H1 (cell line): Measurements from ENCODE around the gene FBXO28. TPM values are rescaled to one million over a fixed set of nuclear protein-coding genes. Genes with fewer than 3 reads are reported as not detected.

Experiments
- CTCF ChIA-PET: fragments of 300-600 bp; sonication (Branson Sonifier 250); formaldehyde crosslinking; loops from one replicate; lab custom pipeline; 2021; ENCODE audit not compliant: partially characterized antibody; lab: Charles Lee
- POLR2A ChIA-PET: fragments of 300-600 bp; sonication (Branson Sonifier 250); formaldehyde crosslinking; loops from one replicate; lab custom pipeline; 2021; ENCODE audit warnings: inconsistent platforms; ENCODE audit not compliant: partially characterized antibody; lab: Charles Lee
- DNase-seq, 2 experiments: peaks; one replicate each; pipeline versions ENCODE4 v3.0.0 to v3.0.0-alpha.2; 2010 to 2022; ENCODE audit warnings: low spot score in 2 of 2, low read depth in 1 of 2, mixed read lengths in 1 of 2
- FAIRE-seq: peaks from 2 replicates; lab custom pipeline; 2011; peaks lifted over from hg19 to GRCh38; lab: Jason Lieb, UNC
- H2AFZ ChIP-seq: 2 replicates; pipeline ENCODE4 v1.8.1; 2012; ENCODE audit warnings: low read length, inconsistent platforms
- H2AK5ac ChIP-seq: 2 replicates; pipeline ENCODE4 v1.6.1; 2013; ENCODE audit warnings: low read depth, low read length
- H2BK120ac ChIP-seq: replicated peaks from 2 replicates; pipeline ENCODE3; 2013; ENCODE audit warnings: low read depth, low read length, inconsistent platforms
- H2BK12ac ChIP-seq: 2 replicates; pipeline ENCODE4 v1.6.1; 2013; ENCODE audit warnings: low read depth, low read length
- H2BK15ac ChIP-seq: 2 replicates; pipeline ENCODE4 v1.6.1; 2013; ENCODE audit warnings: low read length
- H2BK20ac ChIP-seq: 2 replicates; pipeline ENCODE4 v1.6.1; 2013; ENCODE audit warnings: low read length
- H2BK5ac ChIP-seq: 2 replicates; pipeline ENCODE4 v1.6.1; 2013; ENCODE audit warnings: low read depth, low read length
- H3K14ac ChIP-seq: 2 replicates; pipeline ENCODE4 v1.6.1; 2013; ENCODE audit warnings: inconsistent platforms; ENCODE audit not compliant: insufficient read length
- H3K18ac ChIP-seq: 2 replicates; pipeline ENCODE4 v1.6.1; 2013; ENCODE audit warnings: low read length; ENCODE audit errors: extremely low read depth
- H3K23ac ChIP-seq: 2 replicates; pipeline ENCODE4 v1.6.1; 2013; ENCODE audit warnings: inconsistent platforms; ENCODE audit not compliant: insufficient read length
- H3K23me2 ChIP-seq: 2 replicates; pipeline ENCODE4 v1.6.1; 2013; ENCODE audit warnings: low read depth, low read length
- H3K27ac ChIP-seq: 2 replicates; pipeline ENCODE4 v1.6.1; 2011; ENCODE audit warnings: low read depth, low read length, inconsistent platforms
- H3K27me3 ChIP-seq, 4 experiments: replicated peaks in 1 of 4; 1 replicate in 1 of 4; 2 replicates in 3 of 4; pipeline versions ENCODE4 v1.6.1 to v1.8.1; 2011 to 2013; ENCODE audit warnings: low read length in 3 of 4, mild to moderate bottlenecking in 3 of 4, inconsistent platforms in 2 of 4, mixed read lengths in 2 of 4, moderate library complexity in 1 of 4; ENCODE audit not compliant: control insufficient read depth in 3 of 4, insufficient read depth in 3 of 4; ENCODE audit errors: extremely low read depth in 1 of 4
- H3K36me3 ChIP-seq, 4 experiments: 2 replicates each; pipeline versions ENCODE4 v1.6.1 to v1.8.1; 2011 to 2013; ENCODE audit warnings: mild to moderate bottlenecking in 4 of 4, low read length in 3 of 4, moderate library complexity in 2 of 4, control low read depth in 1 of 4, inconsistent platforms in 1 of 4; ENCODE audit not compliant: insufficient read depth in 4 of 4, control insufficient read depth in 2 of 4
- H3K4ac ChIP-seq: replicated peaks from 2 replicates; pipeline ENCODE3; 2013; ENCODE audit warnings: low read length, low read depth, mixed read lengths, inconsistent platforms; ENCODE audit not compliant: insufficient read length
- H3K4me1 ChIP-seq, 4 experiments: replicated peaks in 1 of 4; 1 replicate in 1 of 4; 2 replicates in 3 of 4; pipeline versions ENCODE4 v1.6.1 to v1.8.1; 2011 to 2013; ENCODE audit warnings: low read length in 3 of 4, inconsistent platforms in 2 of 4, mixed read lengths in 1 of 4; ENCODE audit not compliant: insufficient read depth in 4 of 4, control insufficient read depth in 3 of 4
- H3K4me2 ChIP-seq, 2 experiments: 2 replicates each; pipeline versions ENCODE4 v1.6.1 to v1.8.1; 2011 to 2013; ENCODE audit warnings: low read depth in 2 of 2, low read length in 2 of 2, control low read depth in 1 of 2, inconsistent platforms in 1 of 2, mild to moderate bottlenecking in 1 of 2; ENCODE audit not compliant: insufficient read depth in 1 of 2
- H3K4me3 ChIP-seq, 4 experiments: fragments of 200-600, 300-600 bp in 1 of 4; sonication (generic), shearing (Covaris generic), sonication (Bioruptor Twin) in 1 of 4; 2 replicates each; pipeline versions ENCODE4 v1.5.1 to v1.8.1; 2011 to 2016; ENCODE audit warnings: low read length in 4 of 4, low read depth in 3 of 4, control low read depth in 2 of 4, inconsistent platforms in 2 of 4, mild to moderate bottlenecking in 2 of 4, mixed read lengths in 1 of 4, moderate library complexity in 1 of 4; ENCODE audit not compliant: insufficient read depth in 2 of 4; ENCODE audit errors: extremely low read depth in 1 of 4
- H3K56ac ChIP-seq: replicated peaks from 2 replicates; pipeline ENCODE3; 2013; ENCODE audit warnings: low read depth, mild to moderate bottlenecking, mixed read lengths, low read length, inconsistent platforms; ENCODE audit not compliant: insufficient read length
- H3K79me1 ChIP-seq: 2 replicates; pipeline ENCODE4 v1.6.1; 2013; ENCODE audit warnings: low read depth, low read length, control low read depth
- H3K79me2 ChIP-seq, 2 experiments: 2 replicates each; pipeline versions ENCODE4 v1.6.1 to v1.8.1; 2012 to 2013; ENCODE audit warnings: low read length in 2 of 2, mild to moderate bottlenecking in 2 of 2, inconsistent platforms in 1 of 2; ENCODE audit not compliant: insufficient read depth in 2 of 2, control insufficient read depth in 1 of 2
- H3K9ac ChIP-seq, 4 experiments: replicated peaks in 1 of 4; 1 replicate in 1 of 4; 2 replicates in 3 of 4; pipeline versions ENCODE4 v1.6.1 to v1.8.1; 2011 to 2013; ENCODE audit warnings: low read depth in 3 of 4, low read length in 3 of 4, control low read depth in 2 of 4, mild to moderate bottlenecking in 2 of 4, moderate library complexity in 2 of 4, inconsistent platforms in 1 of 4; ENCODE audit errors: extremely low read depth in 1 of 4
- H3K9me3 ChIP-seq, 2 experiments: 2 replicates each; pipeline versions ENCODE4 v1.6.1 to v1.8.1; 2012 to 2013; ENCODE audit warnings: mild to moderate bottlenecking in 2 of 2, moderate library complexity in 2 of 2, control low read depth in 1 of 2, inconsistent platforms in 1 of 2, low read depth in 1 of 2, low read length in 1 of 2, mixed read lengths in 1 of 2; ENCODE audit not compliant: insufficient read depth in 2 of 2
- H4K20me1 ChIP-seq, 2 experiments: replicated peaks in 1 of 2; 2 replicates each; pipeline versions ENCODE3 to v1.8.1; 2011 to 2013; ENCODE audit warnings: inconsistent platforms in 2 of 2, low read length in 2 of 2, mild to moderate bottlenecking in 1 of 2; ENCODE audit not compliant: insufficient read depth in 2 of 2, control insufficient read depth in 1 of 2
- H4K5ac ChIP-seq: 2 replicates; pipeline ENCODE4 v1.6.1; 2013; ENCODE audit warnings: low read length, low read depth, mixed read lengths, inconsistent platforms; ENCODE audit not compliant: insufficient read length
- H4K8ac ChIP-seq: 2 replicates; pipeline ENCODE4 v1.8.0; 2013; ENCODE audit warnings: mild to moderate bottlenecking, moderate library complexity, low read length, inconsistent platforms; ENCODE audit not compliant: insufficient read depth; ENCODE audit errors: extremely low read depth
- H4K91ac ChIP-seq: replicated peaks from 2 replicates; pipeline ENCODE3; 2013; ENCODE audit warnings: low read length, mixed read lengths, inconsistent platforms; ENCODE audit not compliant: insufficient read length
- CBX5 ChIP-seq: fragments of 300-800, 300-1000 bp; sonication (generic); IDR thresholded peaks from 2 replicates; pipeline ENCODE4 v1.7.1; 2016; ENCODE audit warnings: antibody characterized with exemption, low read length, low read depth
- E2F6 ChIP-seq: IDR thresholded peaks from 2 replicates; pipeline ENCODE4 v1.6.1; 2012; ENCODE audit warnings: inconsistent platforms
- GABPA ChIP-seq: IDR thresholded peaks from 2 replicates; pipeline ENCODE4 v1.6.1; 2011; ENCODE audit warnings: mild to moderate bottlenecking, low read length, moderate library complexity, borderline replicate concordance; ENCODE audit not compliant: insufficient read depth
- RBBP5 ChIP-seq: IDR thresholded peaks from 2 replicates; pipeline ENCODE4 v1.7.1; 2012; ENCODE audit warnings: low read depth, mild to moderate bottlenecking, inconsistent platforms, low read length, moderate library complexity, borderline replicate concordance
- SAP30 ChIP-seq: fragments of 300-600 bp; sonication (generic); IDR thresholded peaks from 2 replicates; pipeline ENCODE4 v1.7.1; 2012; ENCODE audit warnings: low read length, moderate library complexity, mild to moderate bottlenecking, inconsistent platforms; ENCODE audit not compliant: insufficient read depth, insufficient replicate concordance
- SIX5 ChIP-seq: IDR thresholded peaks from 2 replicates; pipeline ENCODE4 v1.6.1; 2011; ENCODE audit warnings: mild to moderate bottlenecking, low read depth, low read length
- TCF12 ChIP-seq: IDR thresholded peaks from 2 replicates; pipeline ENCODE4 v1.6.1; 2011; ENCODE audit warnings: low read depth, mild to moderate bottlenecking, low read length
- USF2 ChIP-seq: IDR thresholded peaks from 2 replicates; pipeline ENCODE4 v1.6.1; 2011; ENCODE audit warnings: low read length, improper control_type of control experiment
- WGBS, 2 experiments: shearing (Covaris generic) in 1 of 2; methylation state at CpG; one replicate each; pipeline versions ENCODE4 v1.1.6 to v1.1.7; 2013 to 2015; ENCODE audit warnings: low lambda C conversion rate in 2 of 2, mixed read lengths in 2 of 2, inconsistent platforms in 1 of 2, low coverage in 1 of 2, missing lambda C conversion rate in 1 of 2; ENCODE audit not compliant: insufficient replicate concordance in 2 of 2, insufficient coverage in 1 of 2, insufficient read length in 1 of 2; ENCODE audit errors: extremely low coverage in 1 of 2, missing lambda C conversion rate in 1 of 2; 5-methylcytosine and 5-hydroxymethylcytosine counted together
- polyA plus RNA-seq, 7 experiments: library from polyadenylated mRNA; depleted of rRNA in 3 of 7; stranded (reverse) in 5 of 7; unstranded in 2 of 7; fragments of >200 nt in 5 of 7; fragments of 200-250 nt in 2 of 7; gene quantifications; 1 replicate in 5 of 7; 2 replicates in 1 of 7; 4 replicates in 1 of 7; pipeline versions ENCODE4 v1.2.1 to v1.2.3, GENCODE V29; 2011 to 2013; ENCODE audit warnings: missing spikeins in 2 of 7, mixed read lengths in 2 of 7
- total RNA-seq: library from RNA; stranded (reverse); fragmentation: NEBNext Ultra II Directional; extraction: Animal tissue kit (Norgen Biotek cat#: 25700); gene quantifications from 2 replicates; pipeline ENCODE4 v1.2.1, GENCODE V29; 2021

The FBXO28 gene
- total and polyA plus RNA-seq, 2 of the 8 experiments (the other 6 are each of a cell fraction or from before 2014, with no cell fraction given): 10.3 to 42.5 TPM

DNA sequence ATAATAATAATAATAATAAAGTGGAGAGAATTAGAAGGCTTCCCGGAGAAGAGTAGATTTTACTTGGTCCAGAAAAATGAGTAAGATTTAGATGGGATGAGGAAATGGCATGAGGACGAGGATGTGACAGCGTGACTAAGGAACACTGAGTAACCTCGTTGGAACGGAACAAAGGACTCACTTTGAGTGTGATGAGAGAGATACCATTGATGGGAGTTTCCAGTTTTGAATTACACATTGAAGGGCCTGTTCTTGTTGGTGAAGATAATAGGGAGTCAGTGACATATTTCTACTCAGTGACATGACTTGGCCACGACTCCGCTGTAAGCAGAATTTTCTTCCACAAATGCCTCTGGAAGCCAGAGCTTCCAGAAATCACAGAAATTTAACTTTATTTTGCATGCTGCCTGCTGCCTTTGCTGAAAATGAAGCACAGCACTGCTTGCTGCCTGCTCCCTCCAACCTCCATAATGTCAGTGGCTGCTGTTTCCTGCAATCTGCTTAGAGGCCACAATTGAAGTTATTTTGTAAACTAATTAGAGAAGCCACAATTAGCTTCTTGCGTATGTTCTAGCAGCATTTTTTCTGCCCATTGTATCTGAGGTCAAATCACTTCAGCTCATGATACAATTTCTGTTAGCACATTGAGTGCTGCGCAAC, 33.7 kb upstream of the FBXO28 start:
- H4K20me1 ChIP-seq: no peaks in the 10 kb centered on the region
- 0 out of 2 replicates have a peak overlapping the region, but pooled peaks have one; percentile 74 for H2AFZ ChIP-seq
- no peak overlapping the region for H3K14ac ChIP-seq
- no peak overlapping the region; the same call in 1 of the 2 replicates for H2BK20ac ChIP-seq
- no peak overlapping the region for H3K27ac ChIP-seq
- ChIA-PET POLR2A (no interaction called here), CTCF (interaction anchor here (1.2 kb wide), 1 partner anchor 29 kb away, joined by 3 read pairs; no protein-coding TSS in a partner anchor)
- no peaks in the 10 kb centered on the region for H3K9me3 ChIP-seq
- H4K91ac ChIP-seq: no peak overlapping the region
- H2BK15ac ChIP-seq: no peak overlapping the region
- no peaks in the 10 kb centered on the region for H3K27me3 ChIP-seq
- no peak overlapping the region for H4K5ac ChIP-seq
- no peaks in the 10 kb centered on the region for H3K79me2 ChIP-seq
- no peak overlapping the region for H3K4me2 ChIP-seq
- H3K4ac ChIP-seq: no peak overlapping the region
- no peak overlapping the region for H2BK5ac ChIP-seq
- no peaks in the 10 kb centered on the region for H3K79me1 ChIP-seq
- DNase-seq (no peak), FAIRE-seq (no peak)
- H3K4me3 ChIP-seq: no peak overlapping the region
- WGBS, 2 experiments: 85% methylated on average over 9 of the region's 9 CpGs; no CpG with 5 or more reads in 1 of the 2 experiments
- no peak overlapping the region for H2AK5ac ChIP-seq
- TF ChIP-seq SIX5 (no peak), USF2 (no peak), E2F6 (no peak), RBBP5 (no peak), TCF12 (no peak), SAP30 (no peak), CBX5 (no peak), GABPA (no peak)
- no peaks in the 10 kb centered on the region for H3K23me2 ChIP-seq
- no peak overlapping the region for H2BK120ac ChIP-seq
- no peak overlapping the region for H3K23ac ChIP-seq
- no peak overlapping the region for H3K18ac ChIP-seq
- H3K56ac ChIP-seq: no peak overlapping the region
- no peaks in the 10 kb centered on the region for H3K36me3 ChIP-seq
- no peak overlapping the region for H2BK12ac ChIP-seq
- H3K4me1 ChIP-seq: no peaks in the 10 kb centered on the region
- H4K8ac ChIP-seq: no peak overlapping the region
- peak overlapping the region in 1 of 4 experiments; percentile 18; a peak in 1 of 7 replicates for H3K9ac ChIP-seq
